ENCODE results near the gene ZNF385B. TPM values are rescaled to one million over a fixed set of nuclear protein-coding genes. Genes with fewer than 3 reads are reported as not detected.
"Not testable (repeated sequence)": the region's sequence is repeated elsewhere in the genome, so short reads cannot be mapped to it uniquely, and the experiment has no call there.

The ZNF385B gene
- total RNA-seq, 1 donor, result 1.1 TPM

GRCh38 chr2:179790235-179791217, 70.9 kb downstream of the ZNF385B start:
- TF ChIP-seq CTCF (IDR thresholded peaks at IDR 0.05; ENCODE audit: extremely low read depth, low read depth, low read length), result no peak
- Histone ChIP-seq H3K4me3 (ENCODE audit: insufficient read depth, low read length) (no peak overlapping the region), H3K4me1 (ENCODE audit: insufficient read depth, low read length) (no peaks in the 10 kb centered on the region), H3K4me2 (ENCODE audit: insufficient read depth, low read length) (no peak overlapping the region), H2AFZ (ENCODE audit: low read length) (no peak overlapping the region), H3K79me2 (ENCODE audit: insufficient read depth, low read length) (no peaks in the 10 kb centered on the region), H3K9me3 (ENCODE audit: low read depth, low read length) (no peaks in the 10 kb centered on the region), H3K27me3 (ENCODE audit: insufficient read depth, low read length) (no peaks in the 10 kb centered on the region), H3K36me3 (ENCODE audit: insufficient read depth, low read length) (no peaks in the 10 kb centered on the region), H3K27ac (ENCODE audit: low read depth, low read length) (no peak overlapping the region), H4K20me1 (ENCODE audit: insufficient read depth, low read length) (no peaks in the 10 kb centered on the region)
- no peak for DNase-seq (ENCODE audit: insufficient read length, low spot score, missing footprints)

- Histone ChIP-seq H3K27ac (ENCODE audit: low read depth, low read length) (no peak overlapping the region), H3K4me1 (ENCODE audit: insufficient read depth, low read length) (no peaks in the 10 kb centered on the region), H3K4me2 (ENCODE audit: insufficient read depth, low read length) (no peak overlapping the region), H3K79me2 (ENCODE audit: insufficient read depth, low read length) (no peaks in the 10 kb centered on the region), H3K36me3 (ENCODE audit: insufficient read depth, low read length) (no peaks in the 10 kb centered on the region), H4K20me1 (ENCODE audit: insufficient read depth, low read length) (no peaks in the 10 kb centered on the region), H2AFZ (ENCODE audit: low read length) (no peak overlapping the region), H3K4me3 (ENCODE audit: insufficient read depth, low read length) (no peak overlapping the region), H3K9me3 (ENCODE audit: low read depth, low read length) (no peaks in the 10 kb centered on the region), H3K27me3 (ENCODE audit: insufficient read depth, low read length) (no peaks in the 10 kb centered on the region)
- DNase-seq (ENCODE audit: insufficient read length, low spot score, missing footprints), result no peak
- TF ChIP-seq CTCF (IDR thresholded peaks at IDR 0.05; ENCODE audit: extremely low read depth, low read depth, low read length), result no peak
These were observed 73.3 kb downstream of the ZNF385B start for GRCh38 chr2:179788104-179788503.

GRCh38 chr2:179787601-179788000, 73.8 kb downstream of the ZNF385B start:
- Histone ChIP-seq H3K36me3 (ENCODE audit: insufficient read depth, low read length) (no peaks in the 10 kb centered on the region), H3K79me2 (ENCODE audit: insufficient read depth, low read length) (no peaks in the 10 kb centered on the region), H4K20me1 (ENCODE audit: insufficient read depth, low read length) (no peaks in the 10 kb centered on the region), H3K4me1 (ENCODE audit: insufficient read depth, low read length) (no peaks in the 10 kb centered on the region), H3K4me2 (ENCODE audit: insufficient read depth, low read length) (no peak overlapping the region), H3K4me3 (ENCODE audit: insufficient read depth, low read length) (no peak overlapping the region), H3K9me3 (ENCODE audit: low read depth, low read length) (no peaks in the 10 kb centered on the region), H3K27me3 (ENCODE audit: insufficient read depth, low read length) (no peaks in the 10 kb centered on the region), H2AFZ (ENCODE audit: low read length) (no peak overlapping the region), H3K27ac (ENCODE audit: low read depth, low read length) (no peak overlapping the region)
- TF ChIP-seq CTCF (IDR thresholded peaks at IDR 0.05; ENCODE audit: extremely low read depth, low read depth, low read length), result no peak
- no peak for DNase-seq (ENCODE audit: insufficient read length, low spot score, missing footprints)

- no peak for TF ChIP-seq CTCF (IDR thresholded peaks at IDR 0.05; ENCODE audit: extremely low read depth, low read depth, low read length)
- Histone ChIP-seq H3K27me3 (ENCODE audit: insufficient read depth, low read length) (no peaks in the 10 kb centered on the region), H3K4me1 (ENCODE audit: insufficient read depth, low read length) (no peaks in the 10 kb centered on the region), H3K4me2 (ENCODE audit: insufficient read depth, low read length) (no peak overlapping the region), H3K4me3 (ENCODE audit: insufficient read depth, low read length) (no peak overlapping the region), H3K9me3 (ENCODE audit: low read depth, low read length) (no peaks in the 10 kb centered on the region), H3K79me2 (ENCODE audit: insufficient read depth, low read length) (no peaks in the 10 kb centered on the region), H3K27ac (ENCODE audit: low read depth, low read length) (no peak overlapping the region), H4K20me1 (ENCODE audit: insufficient read depth, low read length) (no peaks in the 10 kb centered on the region), H3K36me3 (ENCODE audit: insufficient read depth, low read length) (no peaks in the 10 kb centered on the region), H2AFZ (ENCODE audit: low read length) (no peak overlapping the region)
- no peak for DNase-seq (ENCODE audit: insufficient read length, low spot score, missing footprints)
These were observed 75.5 kb downstream of the ZNF385B start for GRCh38 chr2:179785902-179786301.

- not testable (repeated sequence) for H3K4me1 ChIP-seq (ENCODE audit: insufficient read depth, low read length); H3K27ac ChIP-seq (ENCODE audit: low read depth, low read length); H3K9me3 ChIP-seq (ENCODE audit: low read depth, low read length); H4K20me1 ChIP-seq (ENCODE audit: insufficient read depth, low read length); H3K27me3 ChIP-seq (ENCODE audit: insufficient read depth, low read length); H3K79me2 ChIP-seq (ENCODE audit: insufficient read depth, low read length); H2AFZ ChIP-seq (ENCODE audit: low read length); H3K4me2 ChIP-seq (ENCODE audit: insufficient read depth, low read length); H3K36me3 ChIP-seq (ENCODE audit: insufficient read depth, low read length); H3K4me3 ChIP-seq (ENCODE audit: insufficient read depth, low read length); DNase-seq (ENCODE audit: insufficient read length, low spot score, missing footprints)
These were observed 79.1 kb downstream of the ZNF385B start for GRCh38 chr2:179782346-179782745.

Data from osteoblast (primary cell).